ENCODE results near the gene NYAP1. TPM values are rescaled to one million over a fixed set of nuclear protein-coding genes. Genes with fewer than 3 reads are reported as not detected.
"Not testable (repeated sequence)": the region's sequence is repeated elsewhere in the genome, so short reads cannot be mapped to it uniquely, and the experiment has no call there.

The NYAP1 gene
- total RNA-seq, 2 experiments from 2014 or later = 0.23 to 0.32 TPM

- Mint-ChIP-seq H3K27me3 (no peaks in the 10 kb centered on the region), H3K4me1 (peaks cover 28% of the 10 kb centered on the region), H3K27ac (peak overlapping the region; percentile 68), H3K36me3 (ENCODE audit: low read depth) (no peaks in the 10 kb centered on the region), H3K4me3 (no peak overlapping the region), H3K9me3 (no peaks in the 10 kb centered on the region)
- DNase-seq = no peak
- CTCF ChIA-PET = interaction anchor here (0.7 to 1.5 kb wide), 6 partner anchors 9 to 173 kb away, joined by 3 to 8 read pairs (median 4); partner anchors contain the start of genes MOSPD3 and PPP1R35
- POLR2A ChIA-PET = interaction anchor here (1.2 kb wide), 1 partner anchor 11 kb away, joined by 6 read pairs; no protein-coding TSS in a partner anchor
Measured at GRCh38 chr7:100444311-100445278, 39.1 kb upstream of the NYAP1 start.

- ChIA-PET CTCF (interaction anchor here (0.6 to 1.4 kb wide), 3 partner anchors 9 to 166 kb away, joined by 3 to 5 read pairs (median 3); partner anchors contain the start of gene MOSPD3), POLR2A (no interaction called here)
- no peaks in the 10 kb centered on the region for H3K27me3 Mint-ChIP-seq
- DNase-seq = no peak
- no peak overlapping the region for H3K27ac Mint-ChIP-seq
- H3K4me1 Mint-ChIP-seq = peaks cover 37% of the 10 kb centered on the region
- H3K36me3 Mint-ChIP-seq (ENCODE audit: low read depth) = no peaks in the 10 kb centered on the region
- no peak overlapping the region for H3K4me3 Mint-ChIP-seq
- no peaks in the 10 kb centered on the region for H3K9me3 Mint-ChIP-seq
Measured at GRCh38 chr7:100446040-100446439, 37.7 kb upstream of the NYAP1 start.

GRCh38 chr7:100447363-100447762 is 36.4 kb upstream of the NYAP1 start:
- H3K4me1 Mint-ChIP-seq = peaks cover 37% of the 10 kb centered on the region
- not testable (repeated sequence) for H3K9me3 Mint-ChIP-seq; H3K27me3 Mint-ChIP-seq; H3K27ac Mint-ChIP-seq; DNase-seq; H3K4me3 Mint-ChIP-seq; H3K36me3 Mint-ChIP-seq (ENCODE audit: low read depth)
- ChIA-PET POLR2A (interaction anchor here (0.6 to 0.7 kb wide), 2 partner anchors 17 to 161 kb away, joined by 3 to 4 read pairs; no protein-coding TSS in a partner anchor), CTCF (interaction anchor here (0.6 to 1.0 kb wide), 2 partner anchors 10 to 257 kb away, joined by 3 to 5 read pairs; no protein-coding TSS in a partner anchor)

- Mint-ChIP-seq H3K4me1 (peaks cover 29% of the 10 kb centered on the region), H3K27ac (no peak overlapping the region), H3K36me3 (ENCODE audit: low read depth) (no peaks in the 10 kb centered on the region), H3K4me3 (no peak overlapping the region), H3K9me3 (no peaks in the 10 kb centered on the region), H3K27me3 (no peaks in the 10 kb centered on the region)
- POLR2A ChIA-PET = no interaction called here
- DNase-seq = no peak
- CTCF ChIA-PET = interaction anchor here (0.6 to 2.3 kb wide), 9 partner anchors 9 to 826 kb away, joined by 3 to 14 read pairs (median 4); partner anchors contain the start of genes MEPCE and ZCWPW1
Measured at GRCh38 chr7:100449190-100449795, 34.4 kb upstream of the NYAP1 start.

- Mint-ChIP-seq H3K27me3 (no peaks in the 10 kb centered on the region), H3K9me3 (no peaks in the 10 kb centered on the region), H3K27ac (no peak overlapping the region), H3K4me1 (peaks cover 26% of the 10 kb centered on the region), H3K36me3 (ENCODE audit: low read depth) (no peaks in the 10 kb centered on the region), H3K4me3 (no peak overlapping the region)
- no peak for DNase-seq
- POLR2A ChIA-PET = no interaction called here
- CTCF ChIA-PET = interaction anchor here (0.9 to 1.5 kb wide), 3 partner anchors 93 to 321 kb away, joined by 3 to 4 read pairs (median 3); partner anchors contain the start of gene MOSPD3
Measured at GRCh38 chr7:100452513-100452912, 31.2 kb upstream of the NYAP1 start.

- H3K4me1 Mint-ChIP-seq = peaks cover 28% of the 10 kb centered on the region
- POLR2A ChIA-PET; H3K27me3 Mint-ChIP-seq; H3K27ac Mint-ChIP-seq; H3K36me3 Mint-ChIP-seq (ENCODE audit: low read depth); H3K4me3 Mint-ChIP-seq; DNase-seq; H3K9me3 Mint-ChIP-seq: not testable (repeated sequence)
- CTCF ChIA-PET = interaction anchor here (0.6 to 2.3 kb wide), 10 partner anchors 9 to 346 kb away, joined by 3 to 9 read pairs (median 4); partner anchors contain the start of gene ZCWPW1
Measured at GRCh38 chr7:100453854-100454253, 29.9 kb upstream of the NYAP1 start.

GRCh38 chr7:100455206-100455605 is 28.5 kb upstream of the NYAP1 start:
- DNase-seq = no peak
- peaks cover 27% of the 10 kb centered on the region for H3K4me1 Mint-ChIP-seq
- peak overlapping the region; percentile 60 for H3K27ac Mint-ChIP-seq
- H3K9me3 Mint-ChIP-seq = no peaks in the 10 kb centered on the region
- no peak overlapping the region for H3K4me3 Mint-ChIP-seq
- CTCF ChIA-PET = interaction anchor here (0.6 to 2.3 kb wide), 7 partner anchors 10 to 171 kb away, joined by 3 to 9 read pairs (median 3); no protein-coding TSS in a partner anchor
- peaks cover 4% of the 10 kb centered on the region for H3K36me3 Mint-ChIP-seq (ENCODE audit: low read depth)
- no peaks in the 10 kb centered on the region for H3K27me3 Mint-ChIP-seq
- POLR2A ChIA-PET = interaction anchor here (0.6 to 0.8 kb wide), 3 partner anchors 15 to 38 kb away, joined by 3 to 9 read pairs (median 6); no protein-coding TSS in a partner anchor

- peaks cover 19% of the 10 kb centered on the region for H3K4me1 Mint-ChIP-seq
- ChIA-PET POLR2A (no interaction called here), CTCF (interaction anchor here (0.6 to 1.3 kb wide), 3 partner anchors 12 to 825 kb away, joined by 3 to 4 read pairs (median 3); no protein-coding TSS in a partner anchor)
- peaks cover 12% of the 10 kb centered on the region for H3K36me3 Mint-ChIP-seq (ENCODE audit: low read depth)
- H3K27me3 Mint-ChIP-seq = no peaks in the 10 kb centered on the region
- H3K27ac Mint-ChIP-seq = no peak overlapping the region
- H3K9me3 Mint-ChIP-seq = no peaks in the 10 kb centered on the region
- H3K4me3 Mint-ChIP-seq = no peak overlapping the region
- no peak for DNase-seq
Measured at GRCh38 chr7:100456562-100456961, 27.2 kb upstream of the NYAP1 start.

GRCh38 chr7:100457033-100457432 is 26.7 kb upstream of the NYAP1 start:
- DNase-seq = no peak
- peaks cover 19% of the 10 kb centered on the region for H3K4me1 Mint-ChIP-seq
- H3K4me3 Mint-ChIP-seq = no peak overlapping the region
- CTCF ChIA-PET = interaction anchor here (0.6 to 0.7 kb wide), 2 partner anchors 18 to 826 kb away, joined by 3 read pairs; no protein-coding TSS in a partner anchor
- no peaks in the 10 kb centered on the region for H3K27me3 Mint-ChIP-seq
- H3K36me3 Mint-ChIP-seq (ENCODE audit: low read depth) = peaks cover 14% of the 10 kb centered on the region
- no peaks in the 10 kb centered on the region for H3K9me3 Mint-ChIP-seq
- no peak overlapping the region for H3K27ac Mint-ChIP-seq
- POLR2A ChIA-PET = no interaction called here

- ChIA-PET CTCF (interaction anchor here (1.0 to 1.7 kb wide), 5 partner anchors 9 to 102 kb away, joined by 3 to 5 read pairs (median 3); no protein-coding TSS in a partner anchor), POLR2A (no interaction called here)
- H3K9me3 Mint-ChIP-seq = no peaks in the 10 kb centered on the region
- no peak within 1 kb of the TSS for H3K4me3 Mint-ChIP-seq
- H3K4me1 Mint-ChIP-seq = peaks cover 2% of the 10 kb centered on the region
- H3K27me3 Mint-ChIP-seq = no peaks in the 10 kb centered on the region
- peaks cover 29% of the 10 kb centered on the region for H3K36me3 Mint-ChIP-seq (ENCODE audit: low read depth)
- DNase-seq = no peak
- no peak within 1 kb of the TSS for H3K27ac Mint-ChIP-seq
Measured at GRCh38 chr7:100464210-100464660, 19.5 kb upstream of the NYAP1 start, which contains the start of gene SPACDR. TSS of gene SPACDR (minus strand) at chr7:100464260. CDS start at chr7:100464025, 235 bp downstream.

GRCh38 chr7:100464791-100465190 is 18.9 kb upstream of the NYAP1 start:
- DNase-seq = no peak
- ChIA-PET CTCF (interaction anchor here (1.0 to 1.4 kb wide), 6 partner anchors 10 to 101 kb away, joined by 3 to 5 read pairs (median 3); no protein-coding TSS in a partner anchor), POLR2A (no interaction called here)
- peaks cover 27% of the 10 kb centered on the region for H3K36me3 Mint-ChIP-seq (ENCODE audit: low read depth)
- no peak overlapping the region for H3K4me3 Mint-ChIP-seq
- peaks cover 6% of the 10 kb centered on the region for H3K4me1 Mint-ChIP-seq
- H3K27ac Mint-ChIP-seq = no peak overlapping the region
- no peaks in the 10 kb centered on the region for H3K9me3 Mint-ChIP-seq
- no peaks in the 10 kb centered on the region for H3K27me3 Mint-ChIP-seq

- Mint-ChIP-seq H3K27ac (no peak overlapping the region), H3K4me1 (peaks cover 9% of the 10 kb centered on the region), H3K36me3 (ENCODE audit: low read depth) (peaks cover 30% of the 10 kb centered on the region), H3K9me3 (no peaks in the 10 kb centered on the region), H3K4me3 (no peak overlapping the region), H3K27me3 (no peaks in the 10 kb centered on the region)
- CTCF ChIA-PET = interaction anchor here (1.0 to 1.4 kb wide), 6 partner anchors 9 to 100 kb away, joined by 3 to 5 read pairs (median 3); no protein-coding TSS in a partner anchor
- no peak for DNase-seq
- POLR2A ChIA-PET = no interaction called here
Measured at GRCh38 chr7:100465299-100465698, 18.4 kb upstream of the NYAP1 start.

Measured in activated CD4-positive, alpha-beta T cell treated with anti-CD3 and anti-CD28 coated beads, Interleukin-2, amount 10 ng/mL, durations not matched to agents 7 days and 5 days (primary cell).